Fibroblast of lung (primary cell): ENCODE measurements around the gene SKIC3. TPM values are rescaled to one million over a fixed set of nuclear protein-coding genes. Genes with fewer than 3 reads are reported as not detected.

ENCODE experiments used
- DNase-seq, 2 donors: peaks; one replicate each; pipeline versions ENCODE4 v3.0.0 to v3.0.0-alpha.2; 2010; ENCODE audit warnings: low read depth in 2 of 2
- H2AFZ ChIP-seq: 2 replicates; pipeline ENCODE4 v1.5.1; 2012; ENCODE audit warnings: low read length, control low read depth, inconsistent platforms
- H3K27ac ChIP-seq: 2 replicates; pipeline ENCODE4 v1.5.1; 2011; ENCODE audit warnings: low read length, control low read depth; ENCODE audit not compliant: insufficient read depth
- H3K27me3 ChIP-seq: 2 replicates; pipeline ENCODE4 v1.5.1; 2011; ENCODE audit warnings: mild to moderate bottlenecking, low read length; ENCODE audit not compliant: control insufficient read depth, insufficient read depth
- H3K36me3 ChIP-seq: 2 replicates; pipeline ENCODE4 v1.5.1; 2011; ENCODE audit warnings: low read length; ENCODE audit not compliant: control insufficient read depth, insufficient read depth
- H3K4me1 ChIP-seq: 2 replicates; pipeline ENCODE4 v1.5.1; 2011; ENCODE audit warnings: low read length; ENCODE audit not compliant: control insufficient read depth, insufficient read depth; ENCODE audit errors: extremely low read depth
- H3K4me2 ChIP-seq: 2 replicates; pipeline ENCODE4 v1.5.1; 2011; ENCODE audit warnings: low read length, control low read depth; ENCODE audit not compliant: insufficient read depth; ENCODE audit errors: extremely low read depth
- H3K4me3 ChIP-seq, 4 experiments: fragments of 200-600 bp in 1 of 4; sonication (generic) in 1 of 4; replicated peaks in 1 of 4; 2 replicates each; pipeline ENCODE4 v1.5.1; 2011 to 2016; ENCODE audit warnings: low read length in 4 of 4, low read depth in 3 of 4, mild to moderate bottlenecking in 3 of 4, control low read depth in 2 of 4, inconsistent platforms in 1 of 4, mixed read lengths in 1 of 4; ENCODE audit not compliant: insufficient read depth in 1 of 4; ENCODE audit errors: control extremely low read depth in 1 of 4
- H3K79me2 ChIP-seq: 2 replicates; pipeline ENCODE4 v1.5.1; 2012; ENCODE audit warnings: mild to moderate bottlenecking, low read length, inconsistent platforms; ENCODE audit not compliant: control insufficient read depth, insufficient read depth
- H3K9ac ChIP-seq: 2 replicates; pipeline ENCODE4 v1.5.1; 2011; ENCODE audit warnings: mild to moderate bottlenecking, low read length, control low read depth; ENCODE audit not compliant: insufficient read depth
- H3K9me3 ChIP-seq: 2 replicates; pipeline ENCODE4 v1.5.1; 2012; ENCODE audit warnings: low read depth, low read length; ENCODE audit not compliant: control insufficient read depth, insufficient read depth
- H4K20me1 ChIP-seq: 2 replicates; pipeline ENCODE4 v1.5.1; 2011; ENCODE audit warnings: low read length; ENCODE audit not compliant: control insufficient read depth, insufficient read depth; ENCODE audit errors: extremely low read depth
- CTCF ChIP-seq, 2 donors: IDR thresholded peaks in 1 of 2; conservative IDR thresholded peaks in 1 of 2; 1 replicate in 1 of 2; 2 replicates in 1 of 2; pipeline ENCODE4 v1.5.1; 2011 to 2012; ENCODE audit warnings: low read length in 2 of 2, control low read depth in 1 of 2, inconsistent platforms in 1 of 2, low read depth in 1 of 2, mild to moderate bottlenecking in 1 of 2
- EZH2 ChIP-seq: IDR thresholded peaks from 2 replicates; pipeline ENCODE4 v1.5.1; 2012; ENCODE audit warnings: low read length, control low read depth, mild to moderate bottlenecking; ENCODE audit errors: missing control alignments
- polyA plus RNA-seq, 2 donors: library from polyadenylated mRNA; depleted of rRNA in 1 of 2; stranded (reverse) in 1 of 2; unstranded in 1 of 2; fragments of >200 nt; gene quantifications; 2 replicates each; pipeline ENCODE4 v1.2.1, GENCODE V29; 2011 to 2012; ENCODE audit warnings: missing spikeins in 1 of 2
- total RNA-seq: library from RNA; depleted of rRNA; stranded (reverse); fragments of >200 nt; gene quantifications from 2 replicates; pipeline ENCODE4 v1.2.1, GENCODE V29; 2014

SKIC3 gene
- total and polyA plus RNA-seq, 2 donors (not counting 1 experiment from before 2014, with no cell fraction given), result 105 to 152 TPM

- Histone ChIP-seq H4K20me1 (no peaks in the 10 kb centered on the region), H3K9ac (no peak overlapping the region), H3K9me3 (no peaks in the 10 kb centered on the region), H2AFZ (no peak overlapping the region), H3K27me3 (no peaks in the 10 kb centered on the region), H3K4me1 (no peaks in the 10 kb centered on the region), H3K4me3 (no peak overlapping the region), H3K36me3 (peaks cover 8% of the 10 kb centered on the region), H3K27ac (no peak overlapping the region), H3K4me2 (no peak overlapping the region), H3K79me2 (no peaks in the 10 kb centered on the region)
- DNase-seq, result no peak
- no peak for TF ChIP-seq CTCF (conservative IDR thresholded peaks at IDR 0.05 in 1 of 2, IDR thresholded peaks at IDR 0.05 in 1 of 2; ENCODE audit: low read depth in 1 of 2, low read length in 2 of 2)
- no peak for TF ChIP-seq EZH2
Observed at GRCh38 chr5:95528565-95528964, 26.2 kb downstream of the SKIC3 start.

GRCh38 chr5:95526871-95527270 lies 27.9 kb downstream of the SKIC3 start:
- Histone ChIP-seq H3K79me2 (no peaks in the 10 kb centered on the region), H3K9ac (no peak overlapping the region), H3K4me3 (no peak overlapping the region), H4K20me1 (no peaks in the 10 kb centered on the region), H3K4me2 (no peak overlapping the region), H3K27ac (no peak overlapping the region), H3K9me3 (no peaks in the 10 kb centered on the region), H3K27me3 (no peaks in the 10 kb centered on the region), H3K36me3 (peaks cover 10% of the 10 kb centered on the region), H3K4me1 (no peaks in the 10 kb centered on the region), H2AFZ (no peak overlapping the region)
- TF ChIP-seq EZH2 (no peak), CTCF (conservative IDR thresholded peaks at IDR 0.05 in 1 of 2, IDR thresholded peaks at IDR 0.05 in 1 of 2; ENCODE audit: low read depth in 1 of 2, low read length in 2 of 2) (no peak)
- DNase-seq, result peak in 1 of 2 donors; percentile 20

DNA sequence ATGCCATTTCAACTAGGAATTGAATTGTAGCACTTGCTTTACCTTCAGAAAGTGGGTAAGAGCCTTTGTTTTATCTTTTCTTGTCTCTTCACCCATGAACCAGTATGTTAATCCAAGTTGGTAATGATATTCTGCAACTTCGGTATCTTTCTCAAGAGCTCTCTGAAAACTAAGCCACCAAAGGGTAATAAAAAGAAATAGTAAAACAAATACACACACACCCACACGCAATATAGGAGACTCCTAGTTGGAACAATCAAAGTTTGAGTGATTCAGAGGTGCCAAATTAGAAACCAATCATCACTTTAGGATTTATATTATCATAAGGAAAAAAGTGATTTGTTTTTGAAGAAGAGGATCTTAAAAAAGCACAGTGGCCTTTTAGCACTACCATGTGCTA lies 30.4 kb downstream of the SKIC3 start:
- Histone ChIP-seq H3K27ac (no peak overlapping the region), H3K4me3 (no peak overlapping the region), H3K9ac (no peak overlapping the region), H3K9me3 (no peaks in the 10 kb centered on the region), H3K4me2 (no peak overlapping the region), H4K20me1 (no peaks in the 10 kb centered on the region), H2AFZ (no peak overlapping the region), H3K79me2 (no peaks in the 10 kb centered on the region), H3K36me3 (peaks cover 9% of the 10 kb centered on the region), H3K27me3 (no peaks in the 10 kb centered on the region), H3K4me1 (no peaks in the 10 kb centered on the region)
- no peak for DNase-seq
- no peak for TF ChIP-seq EZH2
- TF ChIP-seq CTCF (conservative IDR thresholded peaks at IDR 0.05 in 1 of 2, IDR thresholded peaks at IDR 0.05 in 1 of 2; ENCODE audit: low read depth in 1 of 2, low read length in 2 of 2), result no peak
